ENCODE measurements around the gene PUDP. TPM values are rescaled to one million over a fixed set of nuclear protein-coding genes. Genes with fewer than 3 reads are reported as not detected.
A peak's percentile ranks its signal among the peaks of the same experiment; 100 is the strongest.
"Not testable (repeated sequence)": the region's sequence is repeated elsewhere in the genome, so short reads cannot be mapped to it uniquely, and the experiment has no call there.

Gene PUDP
- polyA plus RNA-seq, 1 experiment = 32.0 TPM

GRCh38 chrX:7052541-7052940 is 95.4 kb downstream of the PUDP start:
- no peak for DNase-seq (ENCODE audit: low read depth, low spot score)
- Histone ChIP-seq H3K4me3 (ENCODE audit: low read depth, low read length) (no peak overlapping the region), H3K27me3 (ENCODE audit: control insufficient read depth, insufficient read depth, low read length) (no peaks in the 10 kb centered on the region), H3K9me3 (ENCODE audit: control insufficient read depth, insufficient read depth, low read length) (no peaks in the 10 kb centered on the region), H3K27ac (ENCODE audit: low read depth, low read length) (no peak overlapping the region)
- ChIA-PET POLR2A (no interaction called here), CTCF (no interaction called here)
- no peak for TF ChIP-seq CTCF (IDR thresholded peaks at IDR 0.05; ENCODE audit: low read depth, low read length)

GRCh38 chrX:7050271-7050670 is 97.7 kb downstream of the PUDP start:
- CTCF ChIA-PET = no interaction called here
- no peak for TF ChIP-seq CTCF (IDR thresholded peaks at IDR 0.05; ENCODE audit: low read depth, low read length)
- H3K9me3 ChIP-seq (ENCODE audit: control insufficient read depth, insufficient read depth, low read length) = no peaks in the 10 kb centered on the region
- no peak for DNase-seq (ENCODE audit: low read depth, low spot score)
- H3K4me3 ChIP-seq (ENCODE audit: low read depth, low read length) = no peak overlapping the region
- POLR2A ChIA-PET = no interaction called here
- H3K27ac ChIP-seq (ENCODE audit: low read depth, low read length) = no peak overlapping the region
- H3K27me3 ChIP-seq (ENCODE audit: control insufficient read depth, insufficient read depth, low read length) = no peaks in the 10 kb centered on the region

GRCh38 chrX:7047951-7048350 is 100.0 kb downstream of the PUDP start:
- TF ChIP-seq CTCF (IDR thresholded peaks at IDR 0.05; ENCODE audit: low read depth, low read length) = no peak
- Histone ChIP-seq H3K27ac (ENCODE audit: low read depth, low read length) (no peak overlapping the region), H3K27me3 (ENCODE audit: control insufficient read depth, insufficient read depth, low read length) (no peaks in the 10 kb centered on the region), H3K4me3 (ENCODE audit: low read depth, low read length) (no peak overlapping the region), H3K9me3 (ENCODE audit: control insufficient read depth, insufficient read depth, low read length) (no peaks in the 10 kb centered on the region)
- CTCF ChIA-PET = no interaction called here
- DNase-seq (ENCODE audit: low read depth, low spot score) = no peak
- POLR2A ChIA-PET = no interaction called here

- TF ChIP-seq CTCF (IDR thresholded peaks at IDR 0.05; ENCODE audit: low read depth, low read length) = no peak
- ChIA-PET CTCF (no interaction called here), POLR2A (no interaction called here)
- no peak overlapping the region for H3K27ac ChIP-seq (ENCODE audit: low read depth, low read length)
- no peaks in the 10 kb centered on the region for H3K27me3 ChIP-seq (ENCODE audit: control insufficient read depth, insufficient read depth, low read length)
- H3K4me3 ChIP-seq (ENCODE audit: low read depth, low read length) = no peak overlapping the region
- DNase-seq (ENCODE audit: low read depth, low spot score) = no peak
- H3K9me3 ChIP-seq (ENCODE audit: control insufficient read depth, insufficient read depth, low read length) = no peaks in the 10 kb centered on the region
Observed at GRCh38 chrX:7045238-7045955, 102.6 kb downstream of the PUDP start.

- POLR2A ChIA-PET; H3K9me3 ChIP-seq (ENCODE audit: control insufficient read depth, insufficient read depth, low read length); H3K27ac ChIP-seq (ENCODE audit: low read depth, low read length): not testable (repeated sequence)
Observed at GRCh38 chrX:7043796-7044433, 104.0 kb downstream of the PUDP start.

More at GRCh38 chrX:7043796-7044433, 104.0 kb downstream of the PUDP start:
- H3K27me3 ChIP-seq (ENCODE audit: control insufficient read depth, insufficient read depth, low read length); CTCF ChIA-PET; H3K4me3 ChIP-seq (ENCODE audit: low read depth, low read length): not testable (repeated sequence)
- peak; percentile 15 for DNase-seq (ENCODE audit: low read depth, low spot score)

Data from AG04450 (cell line).